Gastroesophageal sphincter (tissue), 4 donors: Measurements from ENCODE around the gene FAM114A2. TPM values are rescaled to one million over a fixed set of nuclear protein-coding genes. Genes with fewer than 3 reads are reported as not detected.

Experiments used
- ATAC-seq: fragments of 150-250 bp; one replicate; pipeline ENCODE4 v1.9.1; 2016; ENCODE audit warnings: mild to moderate bottlenecking, moderate library complexity
- H3K27ac ChIP-seq, 4 donors: fragments of 200-600 bp; sonication (generic) in 3 of 4; 1 replicate in 3 of 4; 2 replicates in 1 of 4; pipeline ENCODE4 v1.5.1; 2016 to 2019
- H3K27me3 ChIP-seq: fragments of 200-600 bp; sonication (generic); one replicate; pipeline ENCODE4 v1.5.1; 2019
- H3K36me3 ChIP-seq, 2 donors: fragments of 200-600 bp; sonication (generic); one replicate each; pipeline ENCODE4 v1.5.1; 2019; ENCODE audit warnings: control low read depth in 1 of 2
- H3K4me1 ChIP-seq, 3 donors: fragments of 200-600 bp; sonication (generic); 1 replicate in 2 of 3; 2 replicates in 1 of 3; pipeline ENCODE4 v1.5.1; 2016 to 2019; ENCODE audit warnings: control low read depth in 2 of 3
- H3K4me3 ChIP-seq, 2 donors: fragments of 200-600 bp; sonication (generic); one replicate each; pipeline ENCODE4 v1.5.1; 2019; ENCODE audit warnings: mild to moderate bottlenecking in 1 of 2, moderate library complexity in 1 of 2
- H3K9me3 ChIP-seq, 3 donors: fragments of 200-600 bp; sonication (generic); one replicate each; pipeline ENCODE4 v1.5.1; 2017 to 2019; ENCODE audit warnings: control low read depth in 2 of 3
- EP300 ChIP-seq: sonication (generic); formaldehyde crosslinking; IDR thresholded peaks from one replicate; pipeline ENCODE4 v1.6.1; 2017; ENCODE audit warnings: antibody characterized with exemption, mild to moderate bottlenecking
- POLR2A ChIP-seq, 2 donors: fragments of 450-650 bp; IDR thresholded peaks; one replicate each; pipeline ENCODE4 v1.6.1; 2017; ENCODE audit warnings: antibody characterized with exemption in 2 of 2, mild to moderate bottlenecking in 2 of 2, moderate library complexity in 1 of 2
- POLR2AphosphoS5 ChIP-seq: sonication (generic); formaldehyde crosslinking; IDR thresholded peaks from one replicate; pipeline ENCODE4 v1.6.1; 2017; ENCODE audit warnings: antibody characterized with exemption
- WGBS, 2 donors: methylation state at CpG; one replicate each; pipeline ENCODE4 v1.1.5; 2018; ENCODE audit warnings: low coverage in 1 of 2; 5-methylcytosine and 5-hydroxymethylcytosine counted together
- total RNA-seq, 4 donors: library from RNA; depleted of rRNA; stranded (reverse); fragments of >200 nt; gene quantifications; one replicate each; pipeline ENCODE4 v1.1.0, GENCODE V29; 2016
- TF ChIP-seq, protein P1 (sequence below), 4 experiments: fragments of 200-600 bp in 2 of 4; fragments of 450-650 bp in 2 of 4; sonication (generic) in 1 of 4; IDR thresholded peaks; one replicate each; pipeline ENCODE4 v1.5.1; 2017 to 2019; ENCODE audit warnings: antibody characterized with exemption in 4 of 4, mild to moderate bottlenecking in 2 of 4, moderate library complexity in 2 of 4

Gene FAM114A2
- total RNA-seq, 4 donors from 2014 or later: 16.2 to 17.9 (median 17.6) TPM

DNA sequence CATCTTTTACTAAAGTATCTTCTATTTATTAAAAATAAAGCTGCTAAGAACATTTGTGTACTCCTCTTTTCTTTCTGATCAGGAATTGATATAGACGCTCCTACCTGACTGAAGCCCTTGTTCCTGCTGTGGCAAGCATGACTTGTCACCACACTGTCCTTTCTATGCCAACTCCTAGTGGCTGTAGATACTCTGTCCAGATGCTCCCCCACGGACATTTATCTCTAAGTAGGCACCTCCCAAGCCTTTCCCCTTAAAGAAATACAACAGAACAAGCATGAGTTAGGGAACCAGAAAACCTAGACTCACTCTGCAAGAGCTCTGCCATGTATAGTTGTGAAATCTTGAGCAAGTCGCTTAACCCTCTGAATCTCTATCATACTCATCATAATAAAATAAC is 53.2 kb downstream of the FAM114A2 start:
- 68 to 74% methylated on average over 3 of the region's 3 CpGs for WGBS, 2 donors
- H3K27ac ChIP-seq: no peak overlapping the region
- TF ChIP-seq, protein P1, sequence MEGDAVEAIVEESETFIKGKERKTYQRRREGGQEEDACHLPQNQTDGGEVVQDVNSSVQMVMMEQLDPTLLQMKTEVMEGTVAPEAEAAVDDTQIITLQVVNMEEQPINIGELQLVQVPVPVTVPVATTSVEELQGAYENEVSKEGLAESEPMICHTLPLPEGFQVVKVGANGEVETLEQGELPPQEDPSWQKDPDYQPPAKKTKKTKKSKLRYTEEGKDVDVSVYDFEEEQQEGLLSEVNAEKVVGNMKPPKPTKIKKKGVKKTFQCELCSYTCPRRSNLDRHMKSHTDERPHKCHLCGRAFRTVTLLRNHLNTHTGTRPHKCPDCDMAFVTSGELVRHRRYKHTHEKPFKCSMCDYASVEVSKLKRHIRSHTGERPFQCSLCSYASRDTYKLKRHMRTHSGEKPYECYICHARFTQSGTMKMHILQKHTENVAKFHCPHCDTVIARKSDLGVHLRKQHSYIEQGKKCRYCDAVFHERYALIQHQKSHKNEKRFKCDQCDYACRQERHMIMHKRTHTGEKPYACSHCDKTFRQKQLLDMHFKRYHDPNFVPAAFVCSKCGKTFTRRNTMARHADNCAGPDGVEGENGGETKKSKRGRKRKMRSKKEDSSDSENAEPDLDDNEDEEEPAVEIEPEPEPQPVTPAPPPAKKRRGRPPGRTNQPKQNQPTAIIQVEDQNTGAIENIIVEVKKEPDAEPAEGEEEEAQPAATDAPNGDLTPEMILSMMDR (IDR thresholded peaks at IDR 0.05): no peak
- no peak for ATAC-seq
- H3K4me1 ChIP-seq: no peaks in the 10 kb centered on the region
- H3K36me3 ChIP-seq: peaks cover 0 to 6% of the 10 kb centered on the region in 2 donors
- no peaks in the 10 kb centered on the region for H3K27me3 ChIP-seq
- no peak overlapping the region for H3K4me3 ChIP-seq
- H3K9me3 ChIP-seq: no peaks in the 10 kb centered on the region

DNA sequence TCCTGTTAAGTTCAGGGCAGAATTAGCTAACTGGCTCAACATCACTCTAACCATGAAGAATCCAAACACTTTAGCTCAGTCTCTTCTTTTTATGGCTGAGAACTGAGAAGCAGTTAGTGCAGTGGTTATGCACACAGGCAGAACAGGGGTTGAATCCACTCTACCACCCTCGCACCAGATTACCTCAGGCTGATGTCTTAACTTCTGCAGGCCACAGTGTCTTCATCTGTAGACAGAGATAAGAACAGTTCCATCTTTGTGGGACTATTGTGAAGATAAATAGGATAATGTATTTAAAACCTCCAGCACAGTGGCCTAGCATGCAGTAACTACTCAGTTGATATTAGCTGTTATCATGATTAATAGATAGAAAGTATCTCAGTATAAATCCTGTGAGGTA is 54.8 kb downstream of the FAM114A2 start:
- H3K27ac ChIP-seq: no peak overlapping the region
- no peaks in the 10 kb centered on the region for H3K9me3 ChIP-seq
- no peaks in the 10 kb centered on the region for H3K4me1 ChIP-seq
- H3K36me3 ChIP-seq: no peaks in the 10 kb centered on the region
- TF ChIP-seq EP300 (no peak), POLR2A (IDR thresholded peaks at IDR 0.05) (no peak), POLR2AphosphoS5 (no peak)
- TF ChIP-seq, protein P1 (IDR thresholded peaks at IDR 0.05): no peak
- no peak for ATAC-seq
- no peak overlapping the region for H3K4me3 ChIP-seq
- 83% methylated on average over 1 of the region's 1 CpG; no CpG with 5 or more reads in 1 of the 2 donors for WGBS, 2 donors
- H3K27me3 ChIP-seq: no peaks in the 10 kb centered on the region

DNA sequence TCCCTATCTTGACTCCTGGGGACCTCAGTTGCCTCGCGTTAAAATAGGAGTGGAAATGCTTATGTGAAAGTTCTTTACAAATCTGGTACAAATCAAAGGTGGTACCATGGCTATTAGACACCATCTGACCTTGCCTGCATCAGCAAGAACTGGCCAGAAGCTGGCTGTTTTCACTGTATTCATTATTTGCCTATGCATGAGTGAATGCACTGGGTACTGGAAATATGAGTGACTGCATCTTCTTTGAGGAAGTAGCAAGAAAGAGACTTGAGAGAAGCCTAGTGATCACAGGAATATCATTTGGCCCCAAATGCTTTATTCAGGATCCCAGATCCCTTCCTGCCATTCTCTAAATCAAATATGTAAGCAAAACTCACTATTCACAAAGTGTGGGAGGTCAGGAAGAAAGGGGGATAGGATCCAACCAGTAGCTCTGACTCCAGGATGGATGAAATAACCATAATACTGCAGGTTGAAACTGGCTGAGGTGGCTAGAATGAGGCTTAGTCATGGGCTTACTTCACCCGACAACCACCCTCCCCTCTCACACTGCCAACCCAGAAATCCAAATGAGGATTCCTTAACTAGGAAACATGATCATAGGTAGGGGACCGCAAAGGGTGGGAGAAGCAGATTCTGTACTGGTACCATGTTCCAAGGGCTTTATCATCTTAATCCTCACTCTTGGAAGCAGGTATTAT is 56.7 kb downstream of the FAM114A2 start:
- WGBS, 2 donors: 78 to 88% methylated on average over 4 of the region's 4 CpGs
- Histone ChIP-seq H3K27ac (no peak overlapping the region), H3K4me1 (no peaks in the 10 kb centered on the region), H3K36me3 (no peaks in the 10 kb centered on the region), H3K27me3 (peaks cover 9% of the 10 kb centered on the region), H3K9me3 (no peaks in the 10 kb centered on the region), H3K4me3 (no peak overlapping the region)
- ATAC-seq: no peak
- TF ChIP-seq, protein P1 (IDR thresholded peaks at IDR 0.05): no peak
- no peak for TF ChIP-seq POLR2A (IDR thresholded peaks at IDR 0.05)
- TF ChIP-seq EP300: no peak
- TF ChIP-seq POLR2AphosphoS5: no peak

- ATAC-seq: no peak
Measured at GRCh38 chr5:153979028-153979783, 59.5 kb downstream of the FAM114A2 start.

More at GRCh38 chr5:153979028-153979783, 59.5 kb downstream of the FAM114A2 start:
- 69 to 71% methylated on average over 4 of the region's 4 CpGs for WGBS, 2 donors
- H3K4me1 ChIP-seq: no peaks in the 10 kb centered on the region
- no peaks in the 10 kb centered on the region for H3K9me3 ChIP-seq
- H3K27me3 ChIP-seq: peaks cover 24% of the 10 kb centered on the region
- no peaks in the 10 kb centered on the region for H3K36me3 ChIP-seq
- TF ChIP-seq POLR2AphosphoS5 (no peak), EP300 (no peak), POLR2A (IDR thresholded peaks at IDR 0.05) (no peak)
- TF ChIP-seq, protein P1 (IDR thresholded peaks at IDR 0.05): no peak
- no peak overlapping the region for H3K27ac ChIP-seq
- H3K4me3 ChIP-seq: no peak overlapping the region
